ENCODE results near the gene ESPNL.
"Not testable (repeated sequence)": the region's sequence is repeated elsewhere in the genome, so short reads cannot be mapped to it uniquely, and the experiment has no call there.

The ESPNL gene

DNA sequence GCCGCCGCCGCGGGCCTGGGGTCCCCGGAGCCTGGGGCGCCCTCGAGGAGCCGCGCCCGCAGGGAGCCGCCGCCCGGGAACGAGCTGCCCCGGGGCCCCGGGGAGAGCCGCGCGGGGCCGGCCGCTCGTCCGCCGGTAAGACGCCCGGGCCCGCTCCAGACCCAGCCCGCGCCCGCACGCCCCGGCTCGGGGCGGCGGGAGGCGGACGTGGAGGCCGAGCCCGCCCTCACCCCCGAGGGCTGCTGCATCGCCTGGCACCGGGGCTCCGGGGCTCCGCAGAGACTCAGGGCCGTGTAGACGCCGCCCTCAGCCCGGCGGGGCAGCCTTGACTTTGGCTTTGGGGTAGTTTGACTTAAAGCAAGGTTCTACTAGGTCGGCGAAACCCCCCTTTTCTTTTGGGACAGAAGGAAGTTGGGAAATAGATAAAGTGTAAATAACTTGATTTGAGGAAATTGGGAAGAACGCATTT is 59.0 kb downstream of the ESPNL start:
- no peak for DNase-seq (ENCODE audit: low read depth in 2 of 2)

DNA sequence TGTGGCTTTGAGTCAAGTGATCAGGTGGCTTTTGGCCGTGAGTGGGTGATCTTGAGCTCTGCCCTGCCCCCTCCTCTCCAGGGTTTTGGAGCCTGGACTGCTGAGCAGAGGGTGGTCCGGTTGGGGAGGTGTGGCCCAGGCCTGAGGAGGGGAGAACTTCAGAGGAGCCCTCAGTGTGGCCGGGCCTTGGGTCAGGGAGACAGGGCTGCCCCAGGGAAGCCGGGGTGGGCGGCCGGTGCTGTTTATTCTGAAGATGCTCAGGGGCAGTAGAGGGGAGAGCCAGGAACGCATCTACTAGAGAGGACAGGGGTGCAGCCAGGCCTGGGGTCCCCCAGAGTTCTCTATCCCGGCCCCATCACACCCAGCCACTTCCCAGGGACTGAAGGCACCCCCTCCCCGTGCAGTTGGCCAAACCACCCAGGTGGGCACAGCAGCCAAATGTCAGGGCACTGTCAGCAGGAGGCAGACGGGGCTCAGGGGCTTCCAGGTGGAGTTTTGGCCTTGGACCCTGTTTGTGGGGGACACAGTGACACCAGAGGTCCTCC is 59.6 kb downstream of the ESPNL start:
- no peak for DNase-seq (ENCODE audit: low read depth in 2 of 2)

- no peak for DNase-seq (ENCODE audit: low read depth in 2 of 2)
Observed at GRCh38 chr2:238160206-238161129, 60.3 kb downstream of the ESPNL start.

- DNase-seq (ENCODE audit: low read depth in 2 of 2): no peak
Observed at GRCh38 chr2:238161291-238162051, 61.3 kb downstream of the ESPNL start.

DNA sequence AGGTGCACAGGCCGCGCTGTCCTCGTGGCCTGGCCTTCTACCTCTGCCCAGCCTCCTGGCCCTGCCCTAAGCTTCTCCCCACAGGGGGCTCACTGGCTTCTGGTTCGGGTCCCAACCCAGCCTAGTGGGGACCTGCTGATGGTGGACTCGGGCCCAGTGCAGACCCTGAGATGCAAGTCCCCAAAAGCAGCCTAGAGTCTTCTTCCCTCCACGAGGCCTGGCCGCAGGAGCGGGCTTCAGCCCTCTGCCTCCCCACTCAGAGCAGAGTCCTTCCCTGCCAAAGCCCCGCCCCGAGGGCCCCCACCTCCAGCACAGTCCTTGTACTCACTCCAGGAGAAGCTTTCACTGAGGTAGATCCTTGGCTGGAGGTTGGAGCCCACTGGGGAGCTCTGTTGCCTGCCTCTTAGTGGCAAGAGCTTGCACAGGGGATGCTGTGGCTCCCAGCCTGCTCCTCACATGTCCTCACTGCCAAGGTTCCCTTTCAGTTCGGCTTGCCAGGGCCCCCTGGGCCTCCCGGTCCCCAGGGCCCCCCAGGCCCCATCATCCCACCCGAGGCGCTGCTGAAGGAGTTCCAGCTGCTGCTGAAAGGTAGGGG is 62.2 kb downstream of the ESPNL start:
- DNase-seq (ENCODE audit: low read depth in 2 of 2): no peak

- no peak for DNase-seq (ENCODE audit: low read depth in 2 of 2)
Observed at GRCh38 chr2:238162846-238163441, 62.8 kb downstream of the ESPNL start.

- DNase-seq (ENCODE audit: low read depth in 2 of 2): no peak
Observed at GRCh38 chr2:238163481-238164198, 63.5 kb downstream of the ESPNL start.

- no peak for DNase-seq (ENCODE audit: low read depth in 2 of 2)
Observed at GRCh38 chr2:238164906-238165287, 64.8 kb downstream of the ESPNL start.

- no peak for DNase-seq (ENCODE audit: low read depth in 2 of 2)
Observed at GRCh38 chr2:238165288-238165921, 65.3 kb downstream of the ESPNL start.

DNA sequence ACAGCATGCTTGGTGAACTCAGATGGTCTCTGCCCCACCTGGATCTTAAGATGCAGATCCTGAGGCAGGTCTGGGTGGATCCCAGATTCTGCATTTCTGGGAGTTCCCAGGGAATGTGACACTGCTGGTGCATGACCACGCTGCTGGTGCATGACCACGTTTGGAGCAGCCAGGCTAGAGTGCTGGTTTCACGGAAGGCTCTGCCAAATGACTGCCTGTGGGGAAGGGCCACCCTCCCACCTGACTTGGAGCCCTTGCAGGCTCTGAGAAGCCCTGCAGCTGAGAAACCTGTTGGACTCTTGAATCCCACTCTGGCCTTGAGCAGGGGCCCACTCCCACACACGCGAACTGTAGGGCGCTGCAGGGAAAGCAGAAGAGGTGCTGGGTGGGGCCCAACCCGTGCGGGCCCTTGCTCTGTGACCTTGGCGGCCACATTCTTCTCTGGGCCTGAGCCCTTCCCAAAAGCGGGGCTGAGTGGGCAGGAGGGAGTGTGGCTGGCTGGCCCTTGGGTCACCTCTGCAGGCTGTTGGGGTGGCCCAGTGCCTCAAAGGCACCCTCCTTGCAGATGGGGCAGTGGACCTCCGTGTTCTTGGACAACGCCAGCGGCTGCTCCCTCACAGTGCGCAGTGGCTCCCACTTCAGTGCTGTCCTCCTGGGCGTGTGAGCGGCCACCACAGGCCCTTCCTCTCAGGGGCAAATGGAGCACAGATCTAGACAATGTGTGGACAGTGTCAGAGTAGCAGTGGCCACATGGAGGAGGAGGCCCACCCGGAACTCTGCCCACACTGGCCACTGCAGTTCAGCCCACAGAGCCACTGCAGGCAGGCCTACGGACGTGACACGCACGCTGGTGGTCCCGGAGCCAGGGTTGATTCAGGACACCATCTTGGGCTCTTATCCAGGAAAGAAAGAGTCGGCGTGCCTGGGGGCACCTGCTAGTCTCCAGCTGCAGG is 66.5 kb downstream of the ESPNL start:
- no peak for DNase-seq (ENCODE audit: low read depth in 2 of 2)

DNA sequence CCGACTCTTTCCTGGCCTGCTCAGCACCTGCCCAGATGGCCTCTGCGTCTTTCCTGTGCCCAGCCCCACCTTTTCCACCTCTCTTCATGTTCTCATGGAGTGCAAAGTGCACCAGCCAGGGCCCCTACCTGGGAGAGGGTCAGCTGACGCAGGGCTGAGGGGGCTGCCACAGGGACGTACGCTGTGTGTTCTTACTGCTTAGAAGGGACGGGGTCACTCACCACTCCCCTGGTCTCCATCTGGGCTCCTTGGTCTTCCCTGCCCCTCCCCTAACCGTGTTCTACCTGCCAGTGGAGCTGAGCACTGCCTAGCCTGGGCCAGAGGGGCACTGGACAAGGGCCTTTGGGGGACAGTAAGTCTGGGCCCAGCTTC is 67.2 kb downstream of the ESPNL start:
- no peak for DNase-seq (ENCODE audit: low read depth in 2 of 2)

GRCh38 chr2:238167761-238168160 is 67.6 kb downstream of the ESPNL start:
- DNase-seq (ENCODE audit: low read depth in 2 of 2): no peak

DNA sequence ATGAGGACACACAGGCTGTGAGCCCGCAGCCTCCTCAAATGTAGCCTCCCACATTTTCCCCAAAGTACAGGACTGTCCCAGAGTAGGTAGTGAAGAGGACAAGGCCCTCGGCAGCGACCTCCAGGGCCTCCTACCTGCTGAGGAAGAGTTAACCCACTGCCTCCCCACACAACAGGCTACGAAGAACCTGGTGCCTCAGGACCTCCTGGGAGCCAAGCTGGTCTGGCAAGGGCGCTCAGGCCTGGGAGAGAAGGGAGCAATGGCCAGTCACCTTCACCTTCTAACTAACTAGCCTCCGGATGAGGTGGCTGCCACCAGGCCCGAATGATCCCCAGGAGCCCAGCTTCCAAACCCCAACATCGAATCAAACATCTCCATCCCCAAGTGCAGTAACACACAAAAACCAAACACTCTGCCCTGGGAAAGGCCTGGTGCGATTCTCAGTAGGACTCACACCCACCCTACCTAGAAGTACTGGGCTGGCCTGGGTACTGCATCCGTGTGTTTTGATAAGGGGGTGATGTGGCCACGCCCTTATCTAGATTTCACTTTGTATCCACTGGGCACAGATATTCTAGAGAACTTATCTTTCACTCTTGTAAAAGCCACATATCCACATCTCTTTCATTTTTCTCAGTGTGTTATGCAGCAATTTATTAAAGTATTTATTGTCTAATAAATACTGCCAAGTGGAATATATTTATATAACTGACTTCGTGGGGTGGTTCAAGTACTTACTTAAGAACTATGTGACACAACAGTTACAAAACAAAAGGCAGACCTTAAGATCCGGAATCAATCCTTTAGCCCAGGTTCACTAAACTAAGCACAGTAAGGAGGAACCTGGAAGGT is 68.3 kb downstream of the ESPNL start:
- DNase-seq (ENCODE audit: low read depth in 2 of 2): no peak

- no peak for DNase-seq (ENCODE audit: low read depth in 2 of 2)
Observed at GRCh38 chr2:238169048-238169707, 69.0 kb downstream of the ESPNL start.

DNA sequence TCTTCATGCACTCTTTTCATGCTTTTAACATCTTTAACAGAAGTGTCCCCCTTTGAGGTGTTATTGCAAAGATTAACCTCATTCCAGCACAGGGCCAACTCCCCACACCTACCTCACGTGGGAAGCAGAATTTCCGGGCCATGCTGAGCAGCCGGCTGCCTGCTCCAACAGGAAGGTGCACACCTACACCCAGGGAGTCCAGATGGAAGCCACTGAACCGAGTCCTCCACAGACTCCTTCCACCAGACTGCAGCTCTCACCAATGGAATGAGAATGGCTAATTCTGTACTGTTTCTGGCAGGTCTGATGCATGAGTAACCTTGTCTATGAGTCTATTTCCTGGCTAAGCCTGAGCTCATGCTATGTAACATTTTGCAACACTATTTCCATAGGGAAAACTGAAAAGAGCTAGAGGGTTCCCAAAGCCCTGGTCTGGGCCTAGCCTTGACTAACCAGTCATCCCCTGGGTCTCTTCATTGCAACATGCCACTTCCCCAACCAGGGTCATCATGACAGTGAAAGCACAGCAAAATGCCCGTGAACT is 69.6 kb downstream of the ESPNL start:
- no peak for DNase-seq (ENCODE audit: low read depth in 2 of 2)

- DNase-seq (ENCODE audit: low read depth in 2 of 2): no peak
Observed at GRCh38 chr2:238170386-238171071, 70.4 kb downstream of the ESPNL start.

DNA sequence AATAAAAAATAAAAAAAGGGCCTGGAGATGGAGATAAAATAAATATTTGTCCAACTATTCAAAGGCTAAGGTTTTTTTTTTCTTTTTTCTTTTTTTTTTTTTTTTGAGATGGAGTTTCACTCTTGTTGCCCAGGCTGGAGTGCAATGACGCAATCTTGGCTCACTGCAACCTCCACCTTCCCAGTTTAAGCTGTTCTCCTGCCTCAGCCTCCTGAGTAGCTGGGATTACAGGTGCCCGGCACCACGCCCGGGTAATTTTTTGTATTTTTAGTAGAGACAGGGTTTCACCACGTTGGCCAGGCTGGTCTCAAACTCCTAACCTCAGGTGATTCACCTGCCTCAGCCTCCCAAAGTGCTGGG is 70.9 kb downstream of the ESPNL start:
- DNase-seq (ENCODE audit: low read depth in 2 of 2): not testable (repeated sequence)

Measured in stimulated activated CD4-positive, alpha-beta T cell treated with anti-CD3 and anti-CD28 coated beads, Interleukin-1b, Interleukin-23, amount 100 ng/mL, for 1 hour (primary cell).